ENCODE measurements around the gene IL1RL2. TPM values are rescaled to one million over a fixed set of nuclear protein-coding genes. Genes with fewer than 3 reads are reported as not detected.

Gene IL1RL2
- total RNA-seq, 4 donors from 2014 or later = 12.7 to 21.9 (median 18.5) TPM

- H3K4me3 ChIP-seq (ENCODE audit: low read depth, poor library complexity, severe bottlenecking) = no peak overlapping the region
- no peak for DNase-seq (ENCODE audit: low spot score in 2 of 2)
- intact Hi-C loops (cut with DNase I; ENCODE audit: low total_unique reads) = loop anchor here (5.0 to 10.0 kb wide), 2 partner anchors 53 to 216 kb away; partner anchors contain the start of gene IL1RL2
- TF ChIP-seq POLR2A (IDR thresholded peaks at IDR 0.05) (no peak), CTCF (IDR thresholded peaks at IDR 0.05) (no peak)
- 66 to 72% methylated on average over 10 of the region's 10 CpGs for WGBS, 2 donors
Observed at GRCh38 chr2:102238039-102238756, 51.4 kb downstream of the IL1RL2 start.

GRCh38 chr2:102238778-102239177 lies 52.0 kb downstream of the IL1RL2 start:
- intact Hi-C loops (cut with DNase I; ENCODE audit: low total_unique reads) = loop anchor here (5.0 to 10.0 kb wide), 2 partner anchors 54 to 216 kb away; partner anchors contain the start of gene IL1RL2
- 93 to 97% methylated on average over 2 of the region's 2 CpGs for WGBS, 2 donors
- TF ChIP-seq CTCF (IDR thresholded peaks at IDR 0.05) = no peak
- TF ChIP-seq POLR2A (IDR thresholded peaks at IDR 0.05) = no peak
- H3K4me3 ChIP-seq (ENCODE audit: low read depth, poor library complexity, severe bottlenecking) = no peak overlapping the region
- no peak for DNase-seq (ENCODE audit: low spot score in 2 of 2)

- 76 to 94% methylated on average over 7 of the region's 7 CpGs for WGBS, 2 donors
- no peak overlapping the region for H3K4me3 ChIP-seq (ENCODE audit: low read depth, poor library complexity, severe bottlenecking)
- TF ChIP-seq CTCF (IDR thresholded peaks at IDR 0.05) (no peak), POLR2A (IDR thresholded peaks at IDR 0.05) (no peak)
- no peak for DNase-seq (ENCODE audit: low spot score in 2 of 2)
- intact Hi-C loops (cut with DNase I; ENCODE audit: low total_unique reads) = loop anchor here (5.0 to 10.0 kb wide), 2 partner anchors 55 to 217 kb away; partner anchors contain the start of gene IL1RL2
Observed at GRCh38 chr2:102239344-102239743, 52.5 kb downstream of the IL1RL2 start.

GRCh38 chr2:102240640-102241370 lies 54.0 kb downstream of the IL1RL2 start:
- TF ChIP-seq POLR2A (IDR thresholded peaks at IDR 0.05) (no peak), CTCF (IDR thresholded peaks at IDR 0.05) (peak in 1 of 3 donors; percentile 95)
- H3K4me3 ChIP-seq (ENCODE audit: low read depth, poor library complexity, severe bottlenecking) = no peak overlapping the region
- peak; percentile 91 to 99 for DNase-seq (ENCODE audit: low spot score in 2 of 2)
- 14 to 15% methylated on average over 22 of the region's 22 CpGs for whole genome bisulfite sequencing, 2 donors
- intact Hi-C loops (cut with DNase I; ENCODE audit: low total_unique reads) = loop anchor here (10.0 kb wide), 1 partner anchor 366 kb away; no protein-coding TSS in a partner anchor

- 84 to 85% methylated on average over 6 of the region's 6 CpGs for WGBS, 2 donors
- TF ChIP-seq POLR2A (IDR thresholded peaks at IDR 0.05) (no peak), CTCF (IDR thresholded peaks at IDR 0.05) (no peak)
- no peak overlapping the region for H3K4me3 ChIP-seq (ENCODE audit: low read depth, poor library complexity, severe bottlenecking)
- no peak for DNase-seq (ENCODE audit: low spot score in 2 of 2)
- intact Hi-C loops (cut with DNase I; ENCODE audit: low total_unique reads) = loop anchor here (10.0 kb wide), 1 partner anchor 367 kb away; no protein-coding TSS in a partner anchor
Observed at GRCh38 chr2:102241616-102242305, 54.9 kb downstream of the IL1RL2 start.

All from lower leg skin (tissue), 4 donors.